ENCODE data around the gene HOXC6. TPM values are rescaled to one million over a fixed set of nuclear protein-coding genes. Genes with fewer than 3 reads are reported as not detected.
A peak's percentile ranks its signal among the peaks of the same experiment; 100 is the strongest.

The HOXC6 gene
- total RNA-seq, 6 experiments from 2014 or later: not detected

- TF ChIP-seq CTCF (IDR thresholded peaks at IDR 0.05) (no peak), POLR2A (IDR thresholded peaks at IDR 0.05) (no peak)
- peaks cover 3 to 55% of the 10 kb centered on the region in 2 donors for H3K27me3 ChIP-seq
- intact Hi-C loops (cut with DNase I): no loop called here
- H3K4me3 ChIP-seq: no peak overlapping the region
- H3K4me1 ChIP-seq: peaks cover 0 to 17% (median 2%) of the 10 kb centered on the region in 4 donors
- no peak overlapping the region for H3K27ac ChIP-seq
- H3K36me3 ChIP-seq: no peaks in the 10 kb centered on the region
- 7% methylated on average over 27 of the region's 60 CpGs for WGBS (ENCODE audit: insufficient coverage, low coverage, low lambda C conversion rate, missing lambda C conversion rate)
- no peaks in the 10 kb centered on the region for H3K9me3 ChIP-seq
- DNase-seq (no peak), ATAC-seq (peak in 2 of 4 donors; percentile 16 to 18)
These were observed 33.8 kb upstream of the HOXC6 start for GRCh38 chr12:53994264-53995001.

GRCh38 chr12:53995002-53995377 is 33.2 kb upstream of the HOXC6 start:
- peaks cover 3 to 56% of the 10 kb centered on the region in 2 donors for H3K27me3 ChIP-seq
- ATAC-seq (peak in 3 of 4 donors; percentile 8 to 26 (median 13)), DNase-seq (no peak)
- no peak overlapping the region for H3K27ac ChIP-seq
- H3K4me1 ChIP-seq: peaks cover 0 to 22% (median 2%) of the 10 kb centered on the region in 4 donors
- intact Hi-C loops (cut with DNase I): no loop called here
- no peaks in the 10 kb centered on the region for H3K36me3 ChIP-seq
- WGBS (ENCODE audit: insufficient coverage, low coverage, low lambda C conversion rate, missing lambda C conversion rate): 6% methylated on average over 15 of the region's 17 CpGs
- TF ChIP-seq POLR2A (IDR thresholded peaks at IDR 0.05) (no peak), CTCF (IDR thresholded peaks at IDR 0.05) (no peak)
- H3K9me3 ChIP-seq: no peaks in the 10 kb centered on the region
- peak overlapping the region in 2 of 3 donors; percentile 46 to 48 for H3K4me3 ChIP-seq

GRCh38 chr12:53995378-53996239 is 32.6 kb upstream of the HOXC6 start:
- H3K36me3 ChIP-seq: no peaks in the 10 kb centered on the region
- WGBS (ENCODE audit: insufficient coverage, low coverage, low lambda C conversion rate, missing lambda C conversion rate): 2% methylated on average over 39 of the region's 48 CpGs
- peaks cover 3 to 61% of the 10 kb centered on the region in 2 donors for H3K27me3 ChIP-seq
- DNase-seq: no peak
- peak; percentile 39 to 70 (median 64) for ATAC-seq
- H3K27ac ChIP-seq: no peak overlapping the region
- no peak for TF ChIP-seq CTCF (IDR thresholded peaks at IDR 0.05)
- TF ChIP-seq POLR2A (IDR thresholded peaks at IDR 0.05): no peak
- peaks cover 0 to 28% (median 2%) of the 10 kb centered on the region in 4 donors for H3K4me1 ChIP-seq
- H3K9me3 ChIP-seq: no peaks in the 10 kb centered on the region
- peak overlapping the region; percentile 40 to 48 (median 46) for H3K4me3 ChIP-seq
- intact Hi-C loops (cut with DNase I): no loop called here

GRCh38 chr12:53996240-53997203 is 31.7 kb upstream of the HOXC6 start:
- WGBS (ENCODE audit: insufficient coverage, low coverage, low lambda C conversion rate, missing lambda C conversion rate): 19% methylated on average over 25 of the region's 29 CpGs
- TF ChIP-seq CTCF (IDR thresholded peaks at IDR 0.05) (no peak), POLR2A (IDR thresholded peaks at IDR 0.05) (no peak)
- Histone ChIP-seq H3K9me3 (no peaks in the 10 kb centered on the region), H3K27ac (no peak overlapping the region), H3K4me1 (peaks cover 0 to 29% (median 2%) of the 10 kb centered on the region in 4 donors), H3K27me3 (peaks cover 8 to 70% of the 10 kb centered on the region in 2 donors), H3K4me3 (peak overlapping the region; percentile 40 to 48 (median 46)), H3K36me3 (no peaks in the 10 kb centered on the region)
- intact Hi-C loops (cut with DNase I): no loop called here
- DNase-seq: no peak
- peak in 1 of 4 donors; percentile 6 for ATAC-seq
